Ovary (tissue), 9 donors: ENCODE data around the gene RHOBTB1. TPM values are rescaled to one million over a fixed set of nuclear protein-coding genes. Genes with fewer than 3 reads are reported as not detected.

Experiments used
- DNase-seq, 5 donors: peaks; one replicate each; pipeline ENCODE4 v3.0.0-alpha.2; 2019 to 2020
- H3K27ac ChIP-seq, 2 donors: fragments of 200-600 bp; one replicate each; pipeline versions ENCODE4 v1.5.1 to v1.8.0; 2019 to 2022
- H3K27me3 ChIP-seq: fragments of 200-600 bp; one replicate; pipeline ENCODE4 v1.8.0; 2022
- H3K36me3 ChIP-seq: fragments of 200-600 bp; sonication (generic); one replicate; pipeline ENCODE4 v1.5.1; 2019
- H3K4me1 ChIP-seq: one replicate; pipeline ENCODE4 v1.8.1; 2013; ENCODE audit warnings: mild to moderate bottlenecking, moderate library complexity; ENCODE audit not compliant: insufficient read depth
- H3K4me3 ChIP-seq: fragments of 200-600 bp; sonication (generic); one replicate; pipeline ENCODE4 v1.5.1; 2017
- H3K9me3 ChIP-seq, 2 donors: fragments of 200-600 bp in 1 of 2; sonication (generic) in 1 of 2; one replicate each; pipeline versions ENCODE4 v1.5.1 to v1.8.1; 2013 to 2019; ENCODE audit warnings: mild to moderate bottlenecking in 1 of 2, moderate library complexity in 1 of 2
- EP300 ChIP-seq: sonication (generic); formaldehyde crosslinking; IDR thresholded peaks from one replicate; pipeline ENCODE4 v1.6.1; 2017; ENCODE audit warnings: antibody characterized with exemption
- POLR2A ChIP-seq: fragments of 450-650 bp; IDR thresholded peaks from one replicate; pipeline ENCODE4 v1.6.1; 2017; ENCODE audit warnings: antibody characterized with exemption, mild to moderate bottlenecking, moderate library complexity
- WGBS, 3 donors: extraction: QIAGEN DNeasy Blood & Tissue Kit in 1 of 3; methylation state at CpG; one replicate each; pipeline versions ENCODE4 v1.1.5 to v1.1.7; 2013 to 2017; 5-methylcytosine and 5-hydroxymethylcytosine counted together
- intact Hi-C, 4 donors: fragments of 100-400 bp; cut with DNase I; formaldehyde crosslinking; loops; one replicate each; pipeline versions ENCODE4 v1.11.0 to v1.15.1; 2022 to 2023
- polyA plus RNA-seq, 2 donors: library from polyadenylated mRNA; stranded (reverse); fragments of 200-250 nt in 1 of 2; fragments of 350-450 nt in 1 of 2; fragmentation: Illumina TruSeq in 1 of 2; extraction: RNeasy Lipid Tissue Mini Kit (QIAGEN cat#74804) in 1 of 2; gene quantifications; one replicate each; pipeline ENCODE4 v1.2.3, GENCODE V29; 2013 to 2014
- total RNA-seq, 7 donors: library from RNA; depleted of rRNA in 2 of 7; stranded (reverse); fragments of >200 nt in 2 of 7; fragmentation: NEBNext Ultra II Directional in 3 of 7; extraction: Animal tissue kit (Norgen Biotek cat#: 25700) in 3 of 7; gene quantifications; one replicate each; pipeline versions ENCODE4 v1.1.0 to v1.2.4, GENCODE V29; 2016 to 2023
- TF ChIP-seq, protein P1 (sequence below), 3 donors: fragments of 450-650 bp in 2 of 3; fragments of 200-600 bp in 1 of 3; IDR thresholded peaks; one replicate each; pipeline versions ENCODE4 v1.5.1 to v1.8.0; 2016 to 2022; ENCODE audit warnings: antibody characterized with exemption in 3 of 3, mild to moderate bottlenecking in 1 of 3
- donor health status: DM: no; HTN: no; CAD: no; lungs with moderate emphysema.
- donor health status: DM: no; HTN: no; CAD: no.
- donor health status: Bipolar disorder and iron deficiency.
- donor health status: DM: yes; HTN: yes; CAD: no.
- donor health status: DM: no; HTN: no; CAD: no.
- donor health status: DM: yes; HTN: yes; CAD: no.

Gene RHOBTB1
- total and polyA plus RNA-seq, 9 donors: 5.6 to 23.9 (median 13.0) TPM

- intact Hi-C loops: no loop called here
- H3K4me1 ChIP-seq: peaks cover 2% of the 10 kb centered on the region
- WGBS, 3 donors: 25 to 36% (median 28%) methylated on average over 2 of the region's 2 CpGs
These were observed 78.7 kb downstream of the RHOBTB1 start for GRCh38 chr10:60865198-60865783.

GRCh38 chr10:60863796-60864195 is 80.2 kb downstream of the RHOBTB1 start:
- Histone ChIP-seq H3K4me1 (peaks cover 2% of the 10 kb centered on the region), H3K36me3 (no peaks in the 10 kb centered on the region), H3K4me3 (no peak overlapping the region), H3K9me3 (no peaks in the 10 kb centered on the region), H3K27ac (no peak overlapping the region), H3K27me3 (no peaks in the 10 kb centered on the region)
- WGBS, 3 donors: 63 to 81% (median 79%) methylated on average over 5 of the region's 5 CpGs
- TF ChIP-seq EP300 (no peak), POLR2A (no peak)
- TF ChIP-seq, protein P1, sequence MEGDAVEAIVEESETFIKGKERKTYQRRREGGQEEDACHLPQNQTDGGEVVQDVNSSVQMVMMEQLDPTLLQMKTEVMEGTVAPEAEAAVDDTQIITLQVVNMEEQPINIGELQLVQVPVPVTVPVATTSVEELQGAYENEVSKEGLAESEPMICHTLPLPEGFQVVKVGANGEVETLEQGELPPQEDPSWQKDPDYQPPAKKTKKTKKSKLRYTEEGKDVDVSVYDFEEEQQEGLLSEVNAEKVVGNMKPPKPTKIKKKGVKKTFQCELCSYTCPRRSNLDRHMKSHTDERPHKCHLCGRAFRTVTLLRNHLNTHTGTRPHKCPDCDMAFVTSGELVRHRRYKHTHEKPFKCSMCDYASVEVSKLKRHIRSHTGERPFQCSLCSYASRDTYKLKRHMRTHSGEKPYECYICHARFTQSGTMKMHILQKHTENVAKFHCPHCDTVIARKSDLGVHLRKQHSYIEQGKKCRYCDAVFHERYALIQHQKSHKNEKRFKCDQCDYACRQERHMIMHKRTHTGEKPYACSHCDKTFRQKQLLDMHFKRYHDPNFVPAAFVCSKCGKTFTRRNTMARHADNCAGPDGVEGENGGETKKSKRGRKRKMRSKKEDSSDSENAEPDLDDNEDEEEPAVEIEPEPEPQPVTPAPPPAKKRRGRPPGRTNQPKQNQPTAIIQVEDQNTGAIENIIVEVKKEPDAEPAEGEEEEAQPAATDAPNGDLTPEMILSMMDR (IDR thresholded peaks at IDR 0.05): no peak
- no peak for DNase-seq
- intact Hi-C loops: no loop called here

More at GRCh38 chr10:60865198-60865783, 78.7 kb downstream of the RHOBTB1 start:
- no peak for DNase-seq
- Histone ChIP-seq H3K36me3 (no peaks in the 10 kb centered on the region), H3K27ac (no peak overlapping the region), H3K9me3 (no peaks in the 10 kb centered on the region), H3K27me3 (no peaks in the 10 kb centered on the region), H3K4me3 (no peak overlapping the region)
- TF ChIP-seq EP300 (no peak), POLR2A (no peak)
- TF ChIP-seq, protein P1 (IDR thresholded peaks at IDR 0.05): no peak

GRCh38 chr10:60862517-60862916 is 81.5 kb downstream of the RHOBTB1 start:
- intact Hi-C loops: no loop called here
- TF ChIP-seq, protein P1 (IDR thresholded peaks at IDR 0.05): no peak
- TF ChIP-seq POLR2A (no peak), EP300 (no peak)
- no peak for DNase-seq
- Histone ChIP-seq H3K27ac (no peak overlapping the region), H3K36me3 (no peaks in the 10 kb centered on the region), H3K4me3 (no peak overlapping the region), H3K9me3 (no peaks in the 10 kb centered on the region), H3K4me1 (peaks cover 2% of the 10 kb centered on the region), H3K27me3 (no peaks in the 10 kb centered on the region)

DNA sequence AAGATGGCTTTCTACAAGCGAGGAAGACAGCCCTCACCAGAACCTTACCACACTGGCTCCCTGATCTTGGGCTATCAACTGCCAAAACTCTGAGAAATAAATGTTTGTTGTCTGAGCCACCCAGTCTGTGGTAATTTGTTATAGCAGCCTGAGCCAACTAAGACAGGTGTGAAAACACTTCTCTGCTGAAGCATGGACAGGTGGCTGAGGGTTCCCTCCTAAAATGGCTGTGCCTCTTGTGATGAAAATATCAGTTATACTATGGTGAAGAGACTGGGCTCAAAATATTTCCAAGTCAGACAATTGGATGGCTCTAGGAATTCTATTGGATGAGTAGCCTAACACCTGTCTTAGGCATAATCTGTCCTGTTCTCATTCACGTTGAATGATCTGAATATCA is 87.6 kb downstream of the RHOBTB1 start:
- Histone ChIP-seq H3K9me3 (no peaks in the 10 kb centered on the region), H3K4me3 (no peak overlapping the region), H3K27ac (no peak overlapping the region), H3K27me3 (no peaks in the 10 kb centered on the region), H3K36me3 (no peaks in the 10 kb centered on the region), H3K4me1 (no peaks in the 10 kb centered on the region)
- intact Hi-C loops: no loop called here
- DNase-seq: no peak
- no peak for TF ChIP-seq EP300
- TF ChIP-seq POLR2A: no peak
- TF ChIP-seq, protein P1 (IDR thresholded peaks at IDR 0.05): no peak
- 98 to 100% (median 100%) methylated on average over 2 of the region's 2 CpGs for WGBS, 3 donors
